T-helper 1 cell treated with Interleukin-12 subunit alpha and Interleukin-12 subunit beta and Interleukin-4 antibody, amounts not matched to agents 30 ng/mL and 1 ng/mL, for 36 hours (primary cell): ENCODE results near the gene BAD. TPM values are rescaled to one million over a fixed set of nuclear protein-coding genes. Genes with fewer than 3 reads are reported as not detected.

Source experiments
- intact Hi-C: fragments of 100-400 bp; cut with micrococcal nuclease; formaldehyde crosslinking; loops from one replicate; pipeline ENCODE4 v1.15.1; 2024
- total RNA-seq: library from RNA; stranded (reverse); gene quantifications from 2 replicates; pipeline ENCODE4 v1.2.3, GENCODE V29; 2022

BAD gene
- total RNA-seq, 1 donor from 2014 or later: 45.8 TPM

DNA sequence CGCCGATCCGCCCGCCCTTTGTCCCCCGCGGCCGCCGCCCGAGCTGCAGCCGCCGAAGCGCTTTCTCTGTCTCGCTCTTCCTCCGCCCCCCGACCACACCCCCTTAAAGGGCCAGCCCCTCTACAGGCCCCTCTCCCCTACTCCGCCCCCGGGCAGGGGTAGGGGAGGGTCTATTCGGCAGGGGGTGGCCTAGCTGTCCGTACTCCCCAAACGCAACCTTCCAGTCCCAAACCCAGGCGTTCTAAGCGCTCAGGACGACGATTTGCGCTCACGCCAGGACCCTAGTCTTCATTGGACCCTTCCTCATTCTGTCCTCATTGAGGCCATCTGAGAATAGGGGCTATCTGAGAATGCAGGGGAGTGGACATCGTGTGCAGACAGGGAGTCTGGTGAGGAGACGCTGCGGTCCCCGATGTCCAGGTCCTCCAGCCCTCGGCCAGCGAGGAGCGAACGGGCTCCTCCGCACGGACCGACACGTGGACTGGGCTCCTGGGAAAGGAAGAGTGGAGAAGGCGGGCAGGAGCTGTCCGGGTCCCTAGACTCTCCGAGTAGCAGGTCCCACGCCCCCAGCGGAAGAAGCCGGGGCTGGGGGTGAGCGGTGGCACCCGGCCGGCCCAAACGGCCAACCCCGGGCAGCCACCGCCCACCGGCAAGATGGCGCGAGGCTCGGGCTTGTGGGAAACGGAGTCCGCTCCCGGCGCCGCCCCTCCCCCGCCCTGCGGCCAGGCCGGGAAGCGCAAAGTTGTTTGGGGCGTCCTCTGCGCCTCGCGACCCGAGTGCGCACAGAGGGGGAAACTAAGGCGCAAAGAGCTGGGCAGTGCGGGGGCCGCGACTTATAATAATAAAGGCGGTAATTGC is 37.4 kb downstream of the BAD start, which contains the start of gene PPP1R14B:
PPP1R14B (minus strand) TSS at position 73 of the 858 bp plus-strand sequence. CDS start 270 bp downstream, outside the sequence.
- intact Hi-C loops: loop anchor here (1.0 to 2.0 kb wide), 6 partner anchors 17 to 96 kb away; partner anchors contain the start of genes BAD, DNAJC4, ESRRA and FERMT3

DNA sequence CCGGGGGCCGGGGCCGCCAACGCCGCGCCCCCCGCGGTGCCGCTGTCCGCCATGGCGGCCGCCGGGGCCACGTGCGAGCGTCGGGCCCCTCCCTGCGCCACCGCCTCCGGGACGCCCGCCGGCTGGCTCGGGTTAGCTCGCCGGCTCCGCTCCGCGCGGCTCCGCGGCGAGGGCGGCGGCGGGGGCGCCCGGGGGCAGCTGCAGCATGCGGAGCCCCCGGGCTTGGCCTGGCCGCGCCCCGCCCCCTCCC is 37.9 kb downstream of the BAD start:
- intact Hi-C loops: loop anchor here (1.0 to 2.0 kb wide), 5 partner anchors 16 to 96 kb away; partner anchors contain the start of genes DNAJC4, ESRRA and FERMT3

DNA sequence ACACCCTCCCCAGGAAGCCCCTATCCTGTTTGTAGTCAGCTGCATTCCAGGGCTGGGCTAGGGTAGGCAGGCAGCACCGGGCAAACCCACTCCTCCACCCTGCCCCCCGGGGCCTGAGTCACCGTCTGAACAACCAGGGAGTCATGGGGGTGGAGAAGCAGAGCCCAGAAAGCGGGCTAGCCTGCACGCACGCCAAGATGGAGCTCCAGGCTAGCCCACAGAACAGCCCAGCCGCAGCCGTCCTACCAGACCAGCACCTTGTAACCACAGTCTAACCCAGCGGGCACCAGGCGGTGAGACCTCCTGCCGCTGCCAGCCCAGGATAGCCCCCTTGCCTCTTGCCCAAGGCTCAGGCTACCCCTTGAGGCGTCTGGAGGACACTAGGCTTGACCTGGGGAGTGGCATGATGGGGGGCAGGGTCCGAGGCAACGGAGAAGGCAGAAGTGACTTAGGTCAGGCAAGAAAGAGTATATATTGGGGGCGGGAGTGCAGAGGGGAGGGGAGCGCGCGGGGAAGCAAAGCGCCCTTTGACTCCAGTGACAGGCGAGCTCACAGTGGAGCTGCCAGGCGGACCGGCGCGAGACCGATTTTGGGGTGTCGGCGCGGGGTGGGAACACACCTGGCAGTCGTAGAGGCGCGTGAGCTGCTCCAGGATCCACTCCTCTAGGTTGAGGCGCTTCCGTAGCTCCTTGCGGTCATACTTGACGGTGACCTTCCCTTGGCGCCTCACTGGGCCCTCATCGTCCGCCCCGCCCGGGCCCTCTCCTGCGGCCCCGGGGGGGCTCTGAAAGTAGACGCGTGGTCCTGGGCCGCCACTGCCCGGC is 38.5 kb downstream of the BAD start:
- intact Hi-C loops: loop anchor here (1.0 to 2.0 kb wide), 5 partner anchors 16 to 97 kb away; partner anchors contain the start of genes DNAJC4, ESRRA and FERMT3

- intact Hi-C loops: no loop called here
These were observed 39.1 kb downstream of the BAD start for GRCh38 chr11:64245401-64245796.

GRCh38 chr11:64244966-64245365 is 39.5 kb downstream of the BAD start:
- intact Hi-C loops: no loop called here

DNA sequence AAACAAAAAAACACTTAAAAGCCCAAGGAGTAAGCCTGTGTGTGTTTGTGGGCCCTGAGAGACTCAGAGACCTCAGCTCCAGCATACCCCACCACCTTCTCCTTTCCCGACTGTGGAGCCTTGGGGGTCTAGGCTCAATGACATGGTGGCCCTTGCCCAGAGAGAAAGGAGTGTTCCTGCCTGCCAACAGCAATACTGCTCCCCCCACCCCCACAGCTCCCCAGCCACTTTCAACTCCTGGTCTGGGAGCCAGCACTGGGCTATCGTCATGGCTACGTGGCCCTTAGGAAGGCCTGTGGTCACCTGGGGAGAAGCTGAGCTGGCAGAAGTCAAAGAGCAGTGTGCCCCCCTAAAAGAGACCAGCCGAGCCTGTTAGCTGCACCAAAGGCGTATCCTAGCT is 40.4 kb downstream of the BAD start:
- intact Hi-C loops: no loop called here

DNA sequence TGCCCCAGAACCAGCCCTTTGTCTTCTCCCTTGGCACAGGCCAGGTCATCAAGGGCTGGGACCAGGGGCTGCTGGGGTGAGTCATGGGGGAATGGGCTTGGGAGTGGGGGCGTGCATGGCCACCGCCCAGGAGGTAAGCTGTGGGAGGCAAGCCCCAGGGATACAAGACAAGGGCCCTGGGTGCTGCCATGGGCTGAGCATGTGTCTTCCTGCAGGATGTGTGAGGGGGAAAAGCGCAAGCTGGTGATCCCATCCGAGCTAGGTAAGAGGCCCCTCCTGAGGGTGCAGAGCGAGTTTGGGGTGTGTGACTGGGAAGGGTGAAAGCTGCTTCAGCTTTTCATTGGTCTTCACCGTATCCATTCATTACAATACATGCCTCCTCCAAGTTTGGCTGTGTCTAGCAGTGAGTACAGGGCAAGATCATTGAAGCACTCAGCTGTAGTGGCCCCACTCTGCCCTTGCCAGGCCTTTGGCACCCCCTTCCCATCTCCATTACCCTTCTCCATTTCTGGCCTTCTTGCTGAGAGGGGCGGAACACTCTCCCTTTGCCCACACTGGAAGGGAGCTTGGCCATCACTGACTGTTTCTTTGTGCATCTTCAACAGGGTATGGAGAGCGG is 41.1 kb downstream of the BAD start:
- intact Hi-C loops: no loop called here

- intact Hi-C loops: loop anchor here (1.0 to 2.0 kb wide), 8 partner anchors 11 to 99 kb away; partner anchors contain the start of genes CCDC88B, DNAJC4, ESRRA and GPR137
These were observed 42.7 kb downstream of the BAD start for GRCh38 chr11:64241491-64242374.

DNA sequence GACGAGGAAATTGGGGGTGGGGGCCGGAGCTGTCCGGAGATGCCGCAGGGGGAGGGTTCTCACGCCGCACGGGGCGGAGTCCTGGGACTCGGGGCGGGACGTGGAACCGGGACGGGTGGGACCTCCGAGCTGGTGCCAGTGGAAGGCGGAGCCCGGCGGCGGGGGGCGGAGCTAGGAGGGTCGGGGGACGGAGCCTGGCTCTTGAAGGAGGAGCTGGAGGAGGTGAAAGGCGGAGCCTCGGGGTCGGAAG is 43.3 kb downstream of the BAD start:
- intact Hi-C loops: loop anchor here (1.0 to 2.0 kb wide), 8 partner anchors 11 to 100 kb away; partner anchors contain the start of genes CCDC88B, DNAJC4, ESRRA and GPR137

GRCh38 chr11:64240435-64241240 is 43.8 kb downstream of the BAD start, which contains the start of gene FKBP2:
FKBP2 (plus strand) TSS chr11:64241095; CDS start chr11:64242388, 1,293 bp downstream.
- intact Hi-C loops: loop anchor here (1.0 to 2.0 kb wide), 9 partner anchors 10 to 100 kb away; partner anchors contain the start of genes CCDC88B, DNAJC4, ESRRA and GPR137

- intact Hi-C loops: loop anchor here (1.0 to 2.0 kb wide), 2 partner anchors 14 to 101 kb away; partner anchors contain the start of genes CCDC88B, NUDT22 and TRPT1
These were observed 44.6 kb downstream of the BAD start for GRCh38 chr11:64239662-64240434.

GRCh38 chr11:64238999-64239398 is 45.5 kb downstream of the BAD start:
- intact Hi-C loops: no loop called here

- intact Hi-C loops: no loop called here
These were observed 46.4 kb downstream of the BAD start for GRCh38 chr11:64238076-64238475.

DNA sequence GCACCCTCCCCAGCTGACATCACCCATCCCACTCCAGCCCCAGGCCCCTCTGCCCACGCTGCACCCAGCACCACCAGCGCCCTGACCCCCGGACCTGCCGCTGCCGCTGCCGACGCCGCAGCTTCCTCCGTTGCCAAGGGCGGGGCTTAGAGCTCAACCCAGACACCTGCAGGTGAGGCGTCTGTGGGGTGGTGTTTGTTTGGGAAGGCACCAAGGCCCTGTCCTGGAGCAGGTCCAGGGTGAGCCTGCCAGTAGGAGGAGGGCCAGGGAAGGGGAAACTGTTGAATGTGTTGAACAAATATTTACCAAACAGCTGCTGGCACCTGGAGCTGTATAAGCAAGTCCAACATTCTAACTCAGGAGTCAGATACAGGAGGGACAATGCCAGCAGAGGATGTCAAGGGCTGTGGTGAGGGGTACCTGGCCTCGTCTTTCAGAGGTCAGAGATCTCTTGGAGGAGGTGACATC is 46.9 kb downstream of the BAD start:
- intact Hi-C loops: no loop called here

DNA sequence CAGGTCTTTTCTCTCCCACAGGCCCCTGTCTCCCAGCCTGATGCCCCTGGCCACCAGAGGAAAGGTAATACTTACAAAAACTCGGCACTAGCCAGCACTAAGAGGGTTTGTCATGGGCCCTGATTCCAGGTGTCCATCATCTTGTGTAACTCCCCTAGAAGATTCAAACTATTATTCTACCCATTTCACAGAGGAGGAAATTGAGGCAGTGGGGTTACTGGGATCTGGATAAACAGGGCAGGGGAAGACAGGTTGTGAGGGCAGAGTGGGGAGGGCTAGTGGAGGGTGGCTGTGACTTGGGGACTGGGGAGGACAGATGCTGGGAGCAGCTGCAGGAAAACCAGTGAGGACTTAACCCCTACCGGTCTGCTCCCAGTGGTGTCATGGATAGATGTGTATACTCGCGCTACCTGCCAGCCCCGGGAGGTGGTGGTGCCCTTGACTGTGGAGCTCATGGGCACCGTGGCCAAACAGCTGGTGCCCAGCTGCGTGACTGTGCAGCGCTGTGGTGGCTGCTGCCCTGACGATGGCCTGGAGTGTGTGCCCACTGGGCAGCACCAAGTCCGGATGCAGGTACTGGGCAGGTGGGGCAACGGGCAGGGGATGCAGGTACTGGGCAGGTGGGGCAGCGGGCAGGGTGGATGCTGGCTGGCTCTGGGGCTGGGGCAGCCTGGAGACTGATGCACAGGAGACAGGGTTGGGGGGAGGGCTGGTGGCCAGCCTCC is 48.9 kb downstream of the BAD start:
- intact Hi-C loops: no loop called here

DNA sequence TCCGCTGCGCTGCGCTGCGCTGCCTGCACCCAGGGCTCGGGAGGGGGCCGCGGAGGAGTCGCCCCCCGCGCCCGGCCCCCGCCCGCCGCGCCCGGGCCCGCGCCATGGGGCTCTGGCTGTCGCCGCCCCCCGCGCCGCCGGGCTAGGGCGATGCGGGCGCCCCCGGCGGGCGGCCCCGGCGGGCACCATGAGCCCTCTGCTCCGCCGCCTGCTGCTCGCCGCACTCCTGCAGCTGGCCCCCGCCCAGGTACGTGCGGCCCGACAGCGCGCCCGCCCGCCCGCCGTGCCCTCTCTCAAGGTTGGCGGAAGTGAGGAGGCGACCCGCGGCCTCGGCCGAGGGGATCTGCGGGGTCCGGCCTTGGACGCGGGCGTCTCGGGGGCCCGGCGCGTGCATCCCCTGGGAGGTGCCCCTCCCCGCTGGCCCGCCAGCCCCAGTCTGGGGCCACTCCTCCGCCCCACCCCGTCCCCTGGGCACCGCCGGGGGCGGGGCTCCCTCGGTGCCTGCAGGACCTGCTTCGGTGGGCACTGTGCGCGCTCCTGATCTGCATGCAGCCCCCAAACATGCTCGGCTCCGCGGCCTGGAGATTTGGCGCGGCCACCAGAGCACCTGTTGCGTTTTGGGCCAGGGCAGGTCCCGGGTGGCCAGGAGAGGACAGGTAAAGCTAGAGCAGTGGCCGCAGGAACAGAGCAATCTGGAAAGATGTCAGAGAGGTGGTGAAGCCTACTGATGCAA is 49.7 kb downstream of the BAD start:
- intact Hi-C loops: loop anchor here (5.0 kb wide), 1 partner anchor 553 kb away; the partner anchor contains the start of gene RTN3

DNA sequence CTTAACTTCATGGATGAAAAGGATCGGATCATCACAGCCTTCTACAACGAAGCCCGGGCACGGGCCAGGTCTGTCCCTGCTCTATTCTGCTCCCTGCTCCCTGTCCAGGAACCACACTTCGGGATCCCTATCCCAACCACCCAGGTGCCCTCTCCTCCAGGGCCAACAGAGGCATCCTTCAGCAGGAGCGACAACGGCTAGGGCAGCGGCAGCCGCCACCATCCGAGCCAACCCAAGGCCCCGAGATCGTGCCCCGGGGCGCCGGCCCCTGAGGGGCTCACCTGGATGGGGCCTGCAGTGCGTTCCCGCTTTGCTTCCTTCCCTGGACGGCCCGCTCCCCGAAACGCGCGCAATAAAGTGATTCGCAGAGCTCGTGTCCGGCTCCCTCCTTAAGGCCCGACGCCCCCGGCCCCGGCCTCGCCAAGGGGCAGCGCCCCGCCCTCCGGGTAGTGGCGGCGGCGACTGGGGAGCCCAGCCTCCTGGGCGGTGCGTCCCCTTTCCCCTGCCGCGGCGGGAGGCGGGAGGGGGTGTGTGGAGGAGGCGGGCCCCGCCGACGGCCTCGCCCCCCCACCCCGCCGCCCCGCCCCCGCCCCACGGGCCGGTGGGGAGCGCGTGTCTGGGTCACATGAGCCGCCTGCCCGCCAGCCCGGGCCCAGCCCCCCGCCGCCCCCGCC is 50.4 kb downstream of the BAD start, which contains the start of gene VEGFB:
VEGFB (plus strand) TSS at position 672 of the 674 bp plus-strand sequence. CDS start 250 bp downstream, outside the sequence.
- intact Hi-C loops: loop anchor here (5.0 kb wide), 1 partner anchor 552 kb away; the partner anchor contains the start of gene RTN3
